HUES6 (cell line): Measurements from ENCODE around the gene AP5S1.

Experiments used
- H3K27ac ChIP-seq: 2 replicates; pipeline ENCODE4 v1.7.0; 2013; ENCODE audit warnings: low read depth, mild to moderate bottlenecking, low read length, inconsistent platforms
- H3K27me3 ChIP-seq: 2 replicates; pipeline ENCODE4 v1.6.1; 2013; ENCODE audit warnings: low read length; ENCODE audit not compliant: control insufficient read depth, insufficient read depth
- H3K36me3 ChIP-seq: 2 replicates; pipeline ENCODE4 v1.6.1; 2013; ENCODE audit warnings: low read length; ENCODE audit not compliant: control insufficient read depth, insufficient read depth
- H3K4me1 ChIP-seq: 2 replicates; pipeline ENCODE4 v1.6.1; 2013; ENCODE audit warnings: low read length; ENCODE audit not compliant: control insufficient read depth, insufficient read depth
- H3K4me3 ChIP-seq: 2 replicates; pipeline ENCODE4 v1.5.1; 2013; ENCODE audit warnings: low read depth, low read length
- H3K9ac ChIP-seq: one replicate; pipeline ENCODE4 v1.6.1; 2013; ENCODE audit warnings: mild to moderate bottlenecking, low read length
- H3K9me3 ChIP-seq: 2 replicates; pipeline ENCODE4 v1.6.1; 2013; ENCODE audit warnings: low read depth, low read length; ENCODE audit not compliant: control insufficient read depth, insufficient read depth

The AP5S1 gene

DNA sequence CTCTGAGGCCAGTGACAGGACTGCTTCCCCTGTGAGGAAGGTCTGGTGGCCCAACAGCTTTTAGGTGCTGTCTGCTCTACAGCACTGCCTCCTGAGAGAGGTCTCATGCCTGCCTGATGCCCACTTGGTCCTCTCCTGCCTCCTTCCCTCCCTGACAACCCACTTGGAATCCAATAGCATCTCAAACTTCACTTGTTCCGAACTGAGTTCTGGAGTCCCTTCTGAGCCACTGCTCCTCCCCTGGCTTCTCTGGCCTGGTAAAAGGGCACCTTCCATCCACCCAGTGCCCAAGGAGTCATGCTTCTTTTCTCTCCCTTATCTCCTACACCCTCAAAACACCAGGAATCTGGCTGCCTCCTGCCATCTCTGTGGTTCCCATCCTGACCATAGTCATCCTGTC, 28.2 kb downstream of the AP5S1 start:
- Histone ChIP-seq H3K9ac (no peak overlapping the region), H3K4me3 (no peak overlapping the region), H3K9me3 (no peaks in the 10 kb centered on the region), H3K27me3 (no peaks in the 10 kb centered on the region), H3K36me3 (peaks cover 2% of the 10 kb centered on the region; the same call in 1 of the 2 replicates), H3K27ac (no peak overlapping the region), H3K4me1 (peaks cover 6% of the 10 kb centered on the region; the same call in 1 of the 2 replicates)

DNA sequence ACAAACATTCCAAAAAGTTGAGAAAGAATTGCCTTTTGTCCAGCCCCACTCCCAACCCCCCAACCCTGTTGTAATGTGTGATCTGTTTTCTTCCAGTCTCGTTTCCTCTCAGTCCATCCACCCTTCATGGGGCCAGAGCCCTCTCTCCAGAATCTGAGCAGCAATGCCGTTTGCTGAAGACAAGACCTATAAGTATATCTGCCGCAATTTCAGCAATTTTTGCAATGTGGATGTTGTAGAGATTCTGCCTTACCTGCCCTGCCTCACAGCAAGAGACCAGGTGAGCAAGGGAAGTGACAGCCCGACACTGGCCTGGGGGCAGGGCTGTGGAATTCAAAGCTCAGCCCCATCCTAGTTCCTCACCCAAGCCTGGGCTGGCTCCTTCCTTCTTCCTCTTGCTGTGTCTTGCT, 34.1 kb downstream of the AP5S1 start:
- Histone ChIP-seq H3K9ac (no peak overlapping the region), H3K36me3 (peaks cover 20% of the 10 kb centered on the region)

DNA sequence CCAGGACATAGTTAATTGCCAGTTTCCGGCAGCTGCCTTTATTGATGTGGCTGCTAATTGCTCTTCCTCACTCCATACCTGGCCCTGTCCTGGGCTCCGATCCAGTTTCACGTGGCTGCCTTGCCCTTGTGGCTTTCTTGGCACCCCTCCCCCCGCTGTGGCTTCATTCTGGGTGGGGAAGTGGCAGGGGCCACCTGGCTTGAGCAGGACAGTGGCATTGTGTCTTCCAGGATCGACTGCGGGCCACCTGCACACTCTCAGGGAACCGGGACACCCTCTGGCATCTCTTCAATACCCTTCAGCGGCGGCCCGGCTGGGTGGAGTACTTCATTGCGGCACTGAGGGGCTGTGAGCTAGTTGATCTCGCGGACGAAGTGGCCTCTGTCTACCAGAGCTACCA, 37.1 kb downstream of the AP5S1 start:
- H3K36me3 ChIP-seq = peaks cover 32% of the 10 kb centered on the region
- no peaks in the 10 kb centered on the region for H3K27me3 ChIP-seq
- no peak overlapping the region for H3K27ac ChIP-seq
- 0 out of 2 replicates have a peak, but pooled peaks cover 4% of the 10 kb centered on the region for H3K9me3 ChIP-seq
- no peak overlapping the region for H3K9ac ChIP-seq
- no peak overlapping the region for H3K4me3 ChIP-seq
- no peaks in the 10 kb centered on the region for H3K4me1 ChIP-seq

More for the DNA sequence above, 34.1 kb downstream of the AP5S1 start:
- Histone ChIP-seq H3K4me1 (no peaks in the 10 kb centered on the region), H3K27ac (no peak overlapping the region), H3K4me3 (no peak overlapping the region), H3K27me3 (no peaks in the 10 kb centered on the region), H3K9me3 (no peaks in the 10 kb centered on the region)

DNA sequence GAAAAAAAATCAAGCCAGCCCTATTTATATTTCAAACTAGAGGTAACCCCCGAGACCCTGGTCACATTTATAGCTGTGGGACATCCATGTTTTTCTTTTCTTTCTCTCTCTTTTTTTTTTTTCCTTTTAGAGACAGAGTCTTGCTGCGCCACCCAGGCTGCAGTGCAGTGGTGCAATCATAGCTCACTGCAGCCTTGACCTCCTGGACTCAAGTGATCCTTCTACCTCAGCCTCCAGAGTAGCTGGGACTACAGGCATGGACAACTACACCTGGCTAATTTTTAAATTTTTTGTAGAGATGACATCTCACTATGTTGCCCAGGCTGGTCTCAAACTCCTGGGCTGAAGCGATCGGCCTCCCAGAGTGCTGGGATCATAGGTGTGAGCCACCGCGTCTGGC, 38.3 kb downstream of the AP5S1 start:
- H3K4me3 ChIP-seq = no peak overlapping the region
- H3K4me1 ChIP-seq = no peaks in the 10 kb centered on the region
- H3K9me3 ChIP-seq = 0 out of 2 replicates have a peak, but pooled peaks cover 4% of the 10 kb centered on the region
- H3K9ac ChIP-seq = no peak overlapping the region
- no peaks in the 10 kb centered on the region for H3K27me3 ChIP-seq
- peaks cover 45% of the 10 kb centered on the region for H3K36me3 ChIP-seq
- H3K27ac ChIP-seq = no peak overlapping the region

DNA sequence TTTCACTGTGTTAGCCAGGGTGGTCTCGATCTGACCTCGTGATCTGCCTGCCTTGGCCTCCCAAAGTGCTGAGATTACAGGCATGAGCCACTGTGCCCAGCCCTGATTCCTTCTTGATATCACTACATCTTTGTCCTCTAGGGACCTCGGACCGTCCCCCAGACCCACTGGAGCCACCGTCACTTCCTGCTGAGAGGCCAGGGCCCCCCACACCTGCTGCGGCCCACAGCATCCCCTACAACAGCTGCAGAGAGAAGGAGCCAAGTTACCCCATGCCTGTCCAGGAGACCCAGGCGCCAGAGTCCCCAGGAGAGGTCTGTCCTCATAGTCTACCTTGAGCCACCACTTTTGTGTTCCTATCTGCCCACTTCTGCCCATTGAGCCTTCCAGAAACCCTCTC, 40.8 kb downstream of the AP5S1 start:
- H3K27ac ChIP-seq = no peak overlapping the region
- H3K4me3 ChIP-seq = no peak overlapping the region
- 0 out of 2 replicates have a peak, but pooled peaks cover 4% of the 10 kb centered on the region for H3K9me3 ChIP-seq
- no peaks in the 10 kb centered on the region for H3K4me1 ChIP-seq
- no peaks in the 10 kb centered on the region for H3K27me3 ChIP-seq
- H3K36me3 ChIP-seq = peaks cover 67% of the 10 kb centered on the region
- H3K9ac ChIP-seq = no peak overlapping the region

DNA sequence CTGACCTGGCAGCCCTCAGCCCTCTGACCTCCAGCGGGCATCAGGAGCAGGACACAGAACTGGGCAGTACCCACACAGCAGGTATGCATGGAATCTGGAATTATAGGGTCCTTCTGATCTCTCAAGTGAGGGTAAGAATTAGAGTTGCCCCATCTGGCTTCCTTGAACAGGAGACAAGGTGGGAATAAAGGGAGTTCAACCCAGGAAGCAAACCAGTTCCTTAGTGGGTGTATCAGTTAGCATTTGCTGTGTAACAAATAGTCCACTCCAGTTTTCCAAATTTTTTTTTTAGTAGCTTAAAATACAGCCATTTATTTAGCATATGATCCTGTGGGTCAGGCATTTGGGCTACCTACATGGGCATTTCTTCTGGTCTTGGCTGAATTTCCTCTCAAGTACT, 42.0 kb downstream of the AP5S1 start:
- H3K4me3 ChIP-seq = no peak overlapping the region
- no peak overlapping the region for H3K9ac ChIP-seq
- no peak overlapping the region for H3K27ac ChIP-seq
- no peaks in the 10 kb centered on the region for H3K27me3 ChIP-seq
- peaks cover 71% of the 10 kb centered on the region for H3K36me3 ChIP-seq
- H3K9me3 ChIP-seq = 0 out of 2 replicates have a peak, but pooled peaks cover 4% of the 10 kb centered on the region
- no peaks in the 10 kb centered on the region for H3K4me1 ChIP-seq

DNA sequence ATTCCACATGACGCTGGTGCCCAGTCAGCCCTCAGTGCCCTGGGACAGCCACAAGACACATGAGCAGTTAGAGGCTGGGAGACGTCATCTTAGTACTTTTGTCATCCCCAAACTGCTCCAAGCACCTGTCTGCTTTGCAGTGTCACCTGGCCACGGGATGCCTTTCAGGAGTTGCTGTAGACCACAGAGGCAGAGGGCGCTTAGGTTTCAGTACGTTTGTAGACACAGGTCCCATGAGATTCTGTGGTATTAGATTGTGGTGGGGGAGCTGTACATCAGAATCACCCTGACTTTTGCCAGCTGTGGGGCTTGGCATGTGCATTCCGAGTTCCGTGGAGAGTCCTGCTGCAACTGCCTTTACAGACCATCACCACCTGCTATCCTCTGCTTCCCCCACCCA, 43.0 kb downstream of the AP5S1 start:
- H3K4me3 ChIP-seq = no peak overlapping the region
- H3K36me3 ChIP-seq = peaks cover 67% of the 10 kb centered on the region
- no peak overlapping the region for H3K27ac ChIP-seq
- H3K4me1 ChIP-seq = no peaks in the 10 kb centered on the region
- H3K27me3 ChIP-seq = no peaks in the 10 kb centered on the region
- H3K9ac ChIP-seq = no peak overlapping the region
- 0 out of 2 replicates have a peak, but pooled peaks cover 4% of the 10 kb centered on the region for H3K9me3 ChIP-seq

DNA sequence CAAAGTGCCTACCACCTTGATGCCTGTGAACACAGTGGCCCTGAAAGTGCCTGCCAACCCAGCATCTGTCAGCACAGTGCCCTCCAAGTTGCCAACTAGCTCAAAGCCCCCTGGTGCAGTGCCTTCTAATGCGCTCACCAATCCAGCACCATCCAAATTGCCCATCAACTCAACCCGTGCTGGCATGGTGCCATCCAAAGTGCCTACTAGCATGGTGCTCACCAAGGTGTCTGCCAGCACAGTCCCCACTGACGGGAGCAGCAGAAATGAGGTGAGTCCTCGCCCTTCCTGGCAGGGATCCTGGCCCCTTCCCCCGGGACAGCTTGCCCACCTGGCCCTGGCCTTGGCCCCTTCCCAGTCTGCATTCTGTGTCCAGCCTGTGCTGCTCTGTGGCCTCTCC, 44.2 kb downstream of the AP5S1 start:
- Histone ChIP-seq H3K27me3 (no peaks in the 10 kb centered on the region), H3K4me1 (no peaks in the 10 kb centered on the region), H3K9ac (no peak overlapping the region), H3K27ac (no peak overlapping the region), H3K4me3 (no peak overlapping the region), H3K36me3 (peaks cover 67% of the 10 kb centered on the region), H3K9me3 (0 out of 2 replicates have a peak, but pooled peaks cover 4% of the 10 kb centered on the region)

DNA sequence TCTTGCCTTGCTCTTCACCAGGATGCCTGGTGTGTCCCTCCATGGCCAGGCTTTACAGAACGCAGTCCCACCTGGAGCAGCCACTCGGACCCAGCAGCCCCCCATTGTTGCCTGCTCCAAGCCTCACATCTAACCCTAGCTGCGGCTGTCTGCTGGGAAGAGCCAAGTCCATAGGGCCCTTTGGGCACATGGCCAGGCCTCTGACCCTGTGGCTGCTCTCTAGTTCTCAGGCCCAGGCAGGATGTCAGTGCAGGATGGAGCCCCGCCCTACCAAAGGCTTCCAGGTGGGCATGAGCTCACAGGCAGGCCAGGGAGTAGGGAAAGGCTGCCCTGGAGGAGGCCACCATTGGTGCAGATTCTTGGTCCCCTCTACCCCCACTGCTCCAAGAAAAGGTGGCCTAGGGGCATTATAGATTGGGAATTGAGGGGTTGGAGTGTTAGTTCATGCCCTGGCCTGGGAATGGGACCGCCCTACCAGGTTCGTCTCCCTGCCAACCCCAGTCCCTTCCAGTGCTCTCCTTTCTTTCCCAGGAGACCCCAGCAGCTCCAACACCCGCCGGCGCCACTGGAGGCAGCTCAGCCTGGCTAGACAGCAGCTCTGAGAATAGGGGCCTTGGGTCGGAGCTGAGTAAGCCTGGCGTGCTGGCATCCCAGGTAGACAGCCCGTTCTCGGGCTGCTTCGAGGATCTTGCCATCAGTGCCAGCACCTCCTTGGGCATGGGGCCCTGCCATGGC, 45.0 kb downstream of the AP5S1 start:
- Histone ChIP-seq H3K9ac (no peak overlapping the region), H3K4me3 (no peak overlapping the region), H3K9me3 (0 out of 2 replicates have a peak, but pooled peaks cover 4% of the 10 kb centered on the region), H3K27ac (no peak overlapping the region), H3K36me3 (peaks cover 67% of the 10 kb centered on the region), H3K27me3 (no peaks in the 10 kb centered on the region), H3K4me1 (no peaks in the 10 kb centered on the region)

DNA sequence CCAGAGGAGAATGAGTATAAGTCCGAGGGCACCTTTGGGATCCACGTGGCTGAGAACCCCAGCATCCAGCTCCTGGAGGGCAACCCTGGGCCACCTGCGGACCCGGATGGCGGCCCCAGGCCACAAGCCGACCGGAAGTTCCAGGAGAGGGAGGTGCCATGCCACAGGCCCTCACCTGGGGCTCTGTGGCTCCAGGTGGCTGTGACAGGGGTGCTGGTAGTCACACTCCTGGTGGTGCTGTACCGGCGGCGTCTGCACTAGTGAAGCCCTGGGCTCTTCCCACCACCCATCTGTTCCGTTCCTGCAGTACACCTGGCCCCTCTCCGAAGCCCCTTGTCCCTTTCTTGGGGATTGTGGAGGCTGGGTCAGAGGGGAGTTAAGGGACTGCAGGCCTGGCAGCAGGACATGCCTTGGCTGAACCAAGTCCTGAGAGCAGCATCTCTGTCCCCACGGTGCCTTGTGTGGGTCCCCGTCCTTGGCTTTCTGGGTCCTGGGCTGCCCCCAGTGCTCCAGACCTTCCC, 45.6 kb downstream of the AP5S1 start:
- H3K36me3 ChIP-seq = peaks cover 67% of the 10 kb centered on the region
- no peak overlapping the region for H3K4me3 ChIP-seq
- no peaks in the 10 kb centered on the region for H3K27me3 ChIP-seq

DNA sequence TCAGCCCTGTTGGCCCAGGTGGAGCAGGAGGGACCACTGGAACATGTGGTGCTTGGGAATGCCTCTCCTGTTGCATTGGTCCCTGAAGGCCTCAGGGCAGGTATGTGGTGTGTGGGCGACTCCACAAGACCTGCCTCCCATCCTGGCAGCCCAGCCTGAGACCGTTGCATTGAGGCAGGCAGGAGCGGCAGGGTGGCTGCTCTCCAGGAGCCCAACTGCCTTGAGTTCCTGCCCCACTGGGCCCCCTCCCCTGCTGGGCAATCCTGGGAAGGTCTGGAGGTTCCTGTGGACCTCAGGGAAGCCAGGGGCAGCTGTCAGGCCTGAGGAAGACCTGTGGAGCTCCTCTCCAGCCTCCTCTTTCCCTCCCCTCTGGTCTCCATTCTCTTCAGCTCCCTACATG, 46.1 kb downstream of the AP5S1 start:
- no peak overlapping the region for H3K4me3 ChIP-seq
- no peaks in the 10 kb centered on the region for H3K27me3 ChIP-seq
- H3K36me3 ChIP-seq = peaks cover 67% of the 10 kb centered on the region
- H3K27ac ChIP-seq = no peak overlapping the region
- 0 out of 2 replicates have a peak, but pooled peaks cover 4% of the 10 kb centered on the region for H3K9me3 ChIP-seq
- no peak overlapping the region for H3K9ac ChIP-seq
- H3K4me1 ChIP-seq = no peaks in the 10 kb centered on the region

More for the DNA sequence above, 45.6 kb downstream of the AP5S1 start:
- H3K27ac ChIP-seq = no peak overlapping the region
- H3K9ac ChIP-seq = no peak overlapping the region
- H3K9me3 ChIP-seq = 0 out of 2 replicates have a peak, but pooled peaks cover 4% of the 10 kb centered on the region
- H3K4me1 ChIP-seq = no peaks in the 10 kb centered on the region
